ENCODE measurements around the gene DAB1.

Gene DAB1

GRCh38 chr1:57156907-57157306, 267.0 kb downstream of the DAB1 start:
- no peak for DNase-seq

GRCh38 chr1:57146100-57146499, 277.8 kb downstream of the DAB1 start:
- DNase-seq: no peak

GRCh38 chr1:57142999-57143398, 280.9 kb downstream of the DAB1 start:
- DNase-seq: no peak

GRCh38 chr1:57142169-57142568, 281.7 kb downstream of the DAB1 start:
- DNase-seq: no peak

GRCh38 chr1:57138432-57139078, 285.3 kb downstream of the DAB1 start:
- DNase-seq: no peak

GRCh38 chr1:57137980-57138379, 285.9 kb downstream of the DAB1 start:
- no peak for DNase-seq

GRCh38 chr1:57134803-57135202, 289.1 kb downstream of the DAB1 start:
- DNase-seq: no peak

GRCh38 chr1:57133686-57134085, 290.2 kb downstream of the DAB1 start:
- DNase-seq: no peak

- DNase-seq: no peak
Observed at GRCh38 chr1:57132993-57133622, 290.8 kb downstream of the DAB1 start.

GRCh38 chr1:57131701-57132394, 292.0 kb downstream of the DAB1 start:
- no peak for DNase-seq

GRCh38 chr1:57131257-57131656, 292.6 kb downstream of the DAB1 start:
- no peak for DNase-seq

GRCh38 chr1:57129865-57130264, 294.0 kb downstream of the DAB1 start:
- DNase-seq: no peak

GRCh38 chr1:57127976-57128375, 295.9 kb downstream of the DAB1 start:
- DNase-seq: no peak

GRCh38 chr1:57124768-57125446, 299.0 kb downstream of the DAB1 start:
- DNase-seq: no peak

GRCh38 chr1:57124170-57124569, 299.7 kb downstream of the DAB1 start:
- no peak for DNase-seq

GRCh38 chr1:57122031-57122430, 301.8 kb downstream of the DAB1 start:
- DNase-seq: no peak

- no peak for DNase-seq
Observed at GRCh38 chr1:57118948-57119603, 304.8 kb downstream of the DAB1 start.

- DNase-seq: no peak
Observed at GRCh38 chr1:57117753-57118152, 306.1 kb downstream of the DAB1 start.

GRCh38 chr1:57116871-57117270, 307.0 kb downstream of the DAB1 start:
- DNase-seq: no peak

GRCh38 chr1:57115030-57115614, 308.7 kb downstream of the DAB1 start:
- DNase-seq: no peak

GRCh38 chr1:57112148-57112547, 311.7 kb downstream of the DAB1 start:
- DNase-seq: no peak

GRCh38 chr1:57111175-57111574, 312.7 kb downstream of the DAB1 start:
- no peak for DNase-seq

GRCh38 chr1:57109883-57110282, 314.0 kb downstream of the DAB1 start:
- no peak for DNase-seq
